ENCODE measurements around the gene LRRK1.

LRRK1 gene

GRCh38 chr15:101048176-101048575, 129.0 kb downstream of the LRRK1 start:
- TF ChIP-seq CTCF (IDR thresholded peaks at IDR 0.05; ENCODE audit: insufficient read depth, missing control alignments), result no peak
- FAIRE-seq (no peak), DNase-seq (ENCODE audit: insufficient read length, low spot score) (no peak)

GRCh38 chr15:101048581-101049030, 129.4 kb downstream of the LRRK1 start:
- DNase-seq (ENCODE audit: insufficient read length, low spot score) (no peak), FAIRE-seq (no peak)
- TF ChIP-seq CTCF (IDR thresholded peaks at IDR 0.05; ENCODE audit: insufficient read depth, missing control alignments), result no peak

- FAIRE-seq, result no peak
Measured at GRCh38 chr15:101049282-101049681, 130.1 kb downstream of the LRRK1 start.

GRCh38 chr15:101049856-101050622, 130.9 kb downstream of the LRRK1 start:
- DNase-seq (ENCODE audit: insufficient read length, low spot score) (no peak), FAIRE-seq (no peak)
- no peak for TF ChIP-seq CTCF (IDR thresholded peaks at IDR 0.05; ENCODE audit: insufficient read depth, missing control alignments)

More at GRCh38 chr15:101049282-101049681, 130.1 kb downstream of the LRRK1 start:
- no peak for DNase-seq (ENCODE audit: insufficient read length, low spot score)
- no peak for TF ChIP-seq CTCF (IDR thresholded peaks at IDR 0.05; ENCODE audit: insufficient read depth, missing control alignments)

GRCh38 chr15:101050623-101051290, 131.6 kb downstream of the LRRK1 start:
- TF ChIP-seq CTCF (IDR thresholded peaks at IDR 0.05; ENCODE audit: insufficient read depth, missing control alignments), result no peak
- DNase-seq (ENCODE audit: insufficient read length, low spot score) (no peak), FAIRE-seq (no peak)

GRCh38 chr15:101051291-101052030, 132.3 kb downstream of the LRRK1 start:
- DNase-seq (ENCODE audit: insufficient read length, low spot score) (no peak), FAIRE-seq (no peak)
- TF ChIP-seq CTCF (IDR thresholded peaks at IDR 0.05; ENCODE audit: insufficient read depth, missing control alignments), result no peak
